Small intestine (tissue), 7 donors: ENCODE measurements around the gene ODAD4. TPM values are rescaled to one million over a fixed set of nuclear protein-coding genes. Genes with fewer than 3 reads are reported as not detected.

Experiments
- DNase-seq, 2 donors: peaks; one replicate each; pipeline versions ENCODE4 v3.0.0 to v3.0.0-alpha.2; 2013
- FAIRE-seq: peaks from 2 replicates; lab custom pipeline; 2012; peaks lifted over from hg19 to GRCh38; lab: Jason Lieb, UNC
- H3K27ac ChIP-seq, 3 donors: one replicate each; pipeline ENCODE4 v1.5.1; 2013; ENCODE audit warnings: low read length in 2 of 3, mild to moderate bottlenecking in 2 of 3, control low read depth in 1 of 3, inconsistent platforms in 1 of 3, low read depth in 1 of 3, moderate library complexity in 1 of 3
- H3K27me3 ChIP-seq, 3 donors: one replicate each; pipeline ENCODE4 v1.6.1; 2013; ENCODE audit warnings: low read length in 3 of 3, inconsistent platforms in 1 of 3; ENCODE audit not compliant: control insufficient read depth in 3 of 3, insufficient read depth in 3 of 3
- H3K36me3 ChIP-seq, 3 donors: one replicate each; pipeline ENCODE4 v1.6.1; 2013; ENCODE audit warnings: low read length in 3 of 3, inconsistent platforms in 1 of 3, low read depth in 1 of 3, mild to moderate bottlenecking in 1 of 3, moderate library complexity in 1 of 3; ENCODE audit not compliant: control insufficient read depth in 3 of 3, insufficient read depth in 2 of 3
- H3K4me1 ChIP-seq, 3 donors: one replicate each; pipeline ENCODE4 v1.6.1; 2013; ENCODE audit warnings: low read length in 2 of 3, inconsistent platforms in 1 of 3, low read depth in 1 of 3, mild to moderate bottlenecking in 1 of 3, moderate library complexity in 1 of 3; ENCODE audit not compliant: control insufficient read depth in 3 of 3, insufficient read depth in 2 of 3
- H3K4me3 ChIP-seq, 3 donors: one replicate each; pipeline ENCODE4 v1.5.1; 2013; ENCODE audit warnings: low read length in 3 of 3, control low read depth in 1 of 3, inconsistent platforms in 1 of 3, low read depth in 1 of 3, mild to moderate bottlenecking in 1 of 3, moderate library complexity in 1 of 3
- H3K9me3 ChIP-seq, 2 donors: one replicate each; pipeline ENCODE4 v1.6.1; 2013; ENCODE audit warnings: low read depth in 1 of 2, low read length in 1 of 2; ENCODE audit not compliant: control insufficient read depth in 2 of 2, insufficient read depth in 1 of 2
- WGBS, 3 donors: extraction: QIAGEN DNeasy Blood & Tissue Kit; methylation state at CpG; one replicate each; pipeline ENCODE4 v1.1.7; 2013; 5-methylcytosine and 5-hydroxymethylcytosine counted together
- polyA plus RNA-seq, 4 donors: library from polyadenylated mRNA; stranded (reverse) in 3 of 4; unstranded in 1 of 4; fragments of 200-250 nt in 3 of 4; fragments of 120-200 nt in 1 of 4; gene quantifications; one replicate each; pipeline versions ENCODE4 v1.2.1 to v1.2.3, GENCODE V29; 2013
- donor health status: healthy with polysubstance abuse.
- donor health status: control.
- donor health status: control.
- donor health status: Bipolar disorder and iron deficiency.
- donor health status: healthy.

ODAD4 gene
- polyA plus RNA-seq, 4 donors = 0.28 to 0.50 TPM; not detected in 2

- Histone ChIP-seq H3K27me3 (no peaks in the 10 kb centered on the region), H3K4me3 (no peak overlapping the region), H3K27ac (no peak overlapping the region), H3K9me3 (no peaks in the 10 kb centered on the region), H3K36me3 (no peaks in the 10 kb centered on the region), H3K4me1 (peaks cover 0 to 12% (median 0%) of the 10 kb centered on the region in 3 donors)
- 83 to 95% (median 90%) methylated on average over 5 of the region's 5 CpGs for WGBS, 3 donors
- FAIRE-seq (no peak), DNase-seq (no peak)
Observed at GRCh38 chr17:41941168-41941567, 10.8 kb downstream of the ODAD4 start.

GRCh38 chr17:41942626-41943373 is 12.4 kb downstream of the ODAD4 start:
- Histone ChIP-seq H3K27me3 (no peaks in the 10 kb centered on the region), H3K27ac (no peak overlapping the region), H3K36me3 (no peaks in the 10 kb centered on the region), H3K4me3 (no peak overlapping the region), H3K9me3 (no peaks in the 10 kb centered on the region), H3K4me1 (peaks cover 0 to 12% (median 0%) of the 10 kb centered on the region in 3 donors)
- 92 to 94% (median 93%) methylated on average over 8 of the region's 8 CpGs for WGBS, 3 donors
- FAIRE-seq (no peak), DNase-seq (no peak)

DNA sequence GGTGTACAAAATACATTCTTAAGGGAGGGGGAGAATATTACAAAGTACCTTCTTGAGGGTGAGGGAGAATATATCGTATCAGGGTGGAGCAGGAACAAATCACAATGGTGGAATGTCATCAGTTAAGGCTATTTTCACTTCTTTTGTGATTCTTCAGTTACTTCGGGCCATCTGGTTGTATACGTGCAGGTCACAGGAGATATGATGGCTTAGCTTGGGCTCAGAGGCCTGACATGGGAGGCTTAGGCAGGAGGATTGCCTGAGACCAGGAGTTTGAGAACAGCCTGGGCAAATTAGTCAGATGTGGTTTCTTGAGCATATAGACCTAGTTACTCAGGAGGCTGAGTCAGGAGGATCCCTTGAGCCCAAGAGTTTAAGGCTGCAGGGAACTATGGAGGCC is 13.1 kb downstream of the ODAD4 start:
- no peaks in the 10 kb centered on the region for H3K36me3 ChIP-seq
- no peaks in the 10 kb centered on the region for H3K9me3 ChIP-seq
- DNase-seq (no peak), FAIRE-seq (no peak)
- no peak overlapping the region for H3K4me3 ChIP-seq
- H3K4me1 ChIP-seq = peaks cover 0 to 12% (median 0%) of the 10 kb centered on the region in 3 donors
- H3K27ac ChIP-seq = no peak overlapping the region
- H3K27me3 ChIP-seq = no peaks in the 10 kb centered on the region
- WGBS, 3 donors = 93 to 96% (median 96%) methylated on average over 3 of the region's 3 CpGs

GRCh38 chr17:41944943-41945342 is 14.5 kb downstream of the ODAD4 start:
- 62 to 71% (median 69%) methylated on average over 3 of the region's 3 CpGs for WGBS, 3 donors
- peaks cover 0 to 4% (median 0%) of the 10 kb centered on the region in 3 donors for H3K36me3 ChIP-seq
- no peak for DNase-seq
- H3K4me3 ChIP-seq = no peak overlapping the region
- no peaks in the 10 kb centered on the region for H3K9me3 ChIP-seq
- H3K27ac ChIP-seq = peak overlapping the region in 1 of 3 donors; percentile 38
- no peaks in the 10 kb centered on the region for H3K27me3 ChIP-seq
- H3K4me1 ChIP-seq = peaks cover 0 to 12% (median 0%) of the 10 kb centered on the region in 3 donors
- no peak for FAIRE-seq

DNA sequence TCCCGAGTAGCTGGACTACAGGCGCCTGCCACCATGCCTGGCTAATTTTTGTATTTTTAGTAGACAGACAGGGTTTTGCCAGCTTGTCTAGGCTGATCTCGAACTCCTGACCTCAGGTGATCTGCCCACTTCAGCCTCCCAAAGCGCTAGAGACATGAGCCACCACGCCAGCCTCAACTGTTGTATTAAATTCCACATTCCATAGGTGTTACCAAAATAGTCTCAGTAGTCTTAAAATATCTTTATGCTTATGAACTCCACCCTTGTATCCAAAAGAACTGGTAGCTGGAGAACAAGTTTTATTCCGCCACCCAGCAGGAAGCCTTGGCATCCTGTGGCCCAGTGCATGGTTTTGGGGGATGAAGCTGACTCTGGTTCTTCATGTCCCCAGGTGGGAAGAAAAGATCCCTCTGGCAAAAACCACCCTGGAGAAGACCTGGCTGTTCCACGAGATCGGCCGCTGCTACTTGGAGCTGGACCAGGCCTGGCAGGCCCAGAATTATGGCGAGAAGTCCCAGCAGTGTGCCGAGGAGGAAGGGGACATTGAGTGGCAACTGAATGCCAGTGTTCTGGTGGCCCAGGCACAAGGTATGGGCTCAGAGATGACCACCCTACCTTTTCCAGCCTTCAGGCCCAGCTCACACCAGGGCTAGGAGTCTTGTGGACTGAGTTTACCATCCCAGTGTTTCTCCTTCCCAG is 18.5 kb downstream of the ODAD4 start:
- Histone ChIP-seq H3K27me3 (no peaks in the 10 kb centered on the region), H3K27ac (no peak overlapping the region), H3K36me3 (peaks cover 0 to 4% (median 0%) of the 10 kb centered on the region in 3 donors), H3K4me1 (peaks cover 0 to 10% (median 0%) of the 10 kb centered on the region in 3 donors), H3K4me3 (no peak overlapping the region), H3K9me3 (no peaks in the 10 kb centered on the region)
- DNase-seq (no peak), FAIRE-seq (no peak)
- 80 to 84% (median 82%) methylated on average over 11 of the region's 11 CpGs for WGBS, 3 donors

- Histone ChIP-seq H3K36me3 (peaks cover 0 to 2% (median 0%) of the 10 kb centered on the region in 3 donors), H3K4me1 (peaks cover 0 to 17% (median 0%) of the 10 kb centered on the region in 3 donors), H3K4me3 (no peak overlapping the region), H3K27me3 (no peaks in the 10 kb centered on the region), H3K27ac (no peak overlapping the region), H3K9me3 (no peaks in the 10 kb centered on the region)
- DNase-seq = no peak
- WGBS, 3 donors = 86 to 95% (median 90%) methylated on average over 6 of the region's 6 CpGs
- no peak for FAIRE-seq
Observed at GRCh38 chr17:41956522-41956921, 26.1 kb downstream of the ODAD4 start.

DNA sequence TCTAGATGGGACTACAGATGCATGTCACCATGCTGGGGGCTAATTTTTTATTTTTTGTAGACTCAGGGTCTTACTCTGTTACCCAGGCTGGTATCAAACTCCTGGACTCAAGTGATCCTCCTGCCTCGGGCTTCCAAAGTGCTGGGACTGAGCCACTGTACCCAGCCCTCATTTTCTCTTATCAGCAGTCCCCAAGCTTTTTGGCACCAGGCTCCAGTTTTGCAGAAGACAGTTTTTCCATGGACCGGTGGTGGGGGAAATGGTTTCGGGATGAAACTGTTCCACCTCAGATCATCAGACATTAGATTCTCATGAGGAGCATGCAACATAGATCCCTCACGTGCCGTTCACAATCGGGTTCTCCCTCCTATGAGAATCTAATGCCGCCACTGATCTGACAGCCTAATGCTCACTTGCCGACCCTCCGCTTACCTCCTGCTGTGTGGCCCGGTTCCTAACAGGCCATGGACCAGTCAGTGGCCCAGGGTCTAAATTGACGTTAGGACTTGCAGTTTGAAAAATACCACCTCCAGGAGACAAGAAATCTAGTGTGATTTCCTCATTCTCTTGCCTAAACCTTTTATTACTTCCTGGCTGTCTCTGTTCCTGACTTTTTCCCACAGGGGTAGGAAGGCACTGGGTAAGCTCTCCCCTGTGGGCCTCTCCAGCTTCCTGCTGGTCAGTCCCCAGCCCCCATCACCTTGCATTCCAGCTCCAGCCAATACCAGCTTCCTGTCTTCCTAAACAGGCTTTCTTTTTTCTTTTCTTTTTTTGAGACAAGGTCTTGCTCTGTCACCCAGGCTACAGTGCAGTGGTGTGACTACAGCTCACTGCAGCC is 26.8 kb downstream of the ODAD4 start:
- 64 to 72% (median 67%) methylated on average over 11 of the region's 11 CpGs for WGBS, 3 donors
- FAIRE-seq = no peak
- peak overlapping the region in 1 of 3 donors; percentile 21 for H3K27ac ChIP-seq

More for the DNA sequence above, 26.8 kb downstream of the ODAD4 start:
- peaks cover 0 to 22% (median 0%) of the 10 kb centered on the region in 3 donors for H3K4me1 ChIP-seq
- no peaks in the 10 kb centered on the region for H3K27me3 ChIP-seq
- H3K36me3 ChIP-seq = peaks cover 0 to 2% (median 0%) of the 10 kb centered on the region in 3 donors
- no peaks in the 10 kb centered on the region for H3K9me3 ChIP-seq
- no peak overlapping the region for H3K4me3 ChIP-seq
- DNase-seq = peak in 1 of 2 donors; percentile 39
